Left lung (tissue), 10 donors: ENCODE measurements around the gene STOM. TPM values are rescaled to one million over a fixed set of nuclear protein-coding genes. Genes with fewer than 3 reads are reported as not detected.
A peak's percentile ranks its signal among the peaks of the same experiment; 100 is the strongest.

ENCODE experiments used
- ATAC-seq: fragments of 200-7000 bp; cut with Tn5 transposase; one replicate; pipeline ENCODE4 v1.9.1; 2020; ENCODE audit warnings: moderate library complexity
- DNase-seq, 4 donors: peaks; one replicate each; pipeline ENCODE4 v3.0.0-alpha.2; 2013 to 2020
- H3K27ac ChIP-seq, 2 donors: fragments of 200-600 bp; sonication (generic) in 1 of 2; one replicate each; pipeline versions ENCODE4 v1.5.0 to v1.8.0; 2020 to 2021
- H3K27me3 ChIP-seq, 2 donors: fragments of 200-600 bp; sonication (generic) in 1 of 2; one replicate each; pipeline versions ENCODE4 v1.5.0 to v1.8.0; 2020 to 2021
- H3K36me3 ChIP-seq, 2 donors: fragments of 200-600 bp; sonication (generic) in 1 of 2; one replicate each; pipeline versions ENCODE4 v1.5.0 to v1.8.0; 2020 to 2021
- H3K4me1 ChIP-seq, 2 donors: fragments of 200-600 bp; one replicate each; pipeline ENCODE4 v1.8.0; 2021
- H3K4me3 ChIP-seq, 2 donors: fragments of 200-600 bp; sonication (generic) in 1 of 2; one replicate each; pipeline versions ENCODE4 v1.5.0 to v1.8.0; 2020 to 2021; ENCODE audit warnings: mild to moderate bottlenecking in 1 of 2
- H3K9me3 ChIP-seq, 2 donors: fragments of 200-600 bp; sonication (generic) in 1 of 2; one replicate each; pipeline versions ENCODE4 v1.5.0 to v1.8.0; 2020 to 2021
- intact Hi-C, 2 donors: fragments of 100-400 bp; cut with DNase I; formaldehyde crosslinking; loops; one replicate each; pipeline versions ENCODE4 v1.11.2 to v1.14.2; 2022
- polyA plus RNA-seq, 6 donors: library from polyadenylated mRNA; unstranded; fragments of 120-200 nt; gene quantifications; one replicate each; pipeline ENCODE4 v1.2.1, GENCODE V29; 2013; ENCODE audit not compliant: insufficient read length in 6 of 6
- total RNA-seq, 2 donors: library from RNA; stranded (reverse); fragmentation: NEBNext Ultra II Directional; extraction: Animal tissue kit (Norgen Biotek cat#: 25700); gene quantifications; one replicate each; pipeline ENCODE4 v1.2.1, GENCODE V29; 2021
- TF ChIP-seq, protein P1 (sequence below), 2 donors: fragments of 200-600 bp; sonication (generic) in 1 of 2; IDR thresholded peaks; one replicate each; pipeline versions ENCODE4 v1.5.0 to v1.8.0; 2021; ENCODE audit warnings: antibody characterized with exemption in 2 of 2
- donor health status: DM: no; HTN: yes; CAD: no.
- donor health status: DM: no; HTN: no; CAD: no.

Gene STOM
- total and polyA plus RNA-seq, 8 donors = 99.8 to 576 (median 114) TPM

DNA sequence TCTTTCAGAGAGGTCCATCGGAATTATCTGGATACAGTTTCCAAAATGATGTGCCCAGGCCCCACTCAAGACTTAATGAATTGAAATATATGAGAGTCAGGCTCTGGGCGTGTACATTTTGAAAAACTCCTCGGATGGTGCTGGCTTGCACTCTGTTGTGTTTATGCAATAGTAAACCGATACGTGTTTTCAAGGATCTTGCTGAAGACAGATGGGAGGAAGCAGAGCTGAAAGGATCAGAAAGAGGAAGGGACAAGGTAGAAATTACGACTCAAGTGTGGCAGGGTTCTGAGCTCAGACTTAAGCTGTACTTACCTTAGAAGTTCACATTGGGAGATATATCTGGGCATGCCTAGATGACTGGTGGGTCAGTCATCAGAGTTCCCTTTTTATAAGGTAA, 13.7 kb upstream of the STOM start:
- H3K27ac ChIP-seq = no peak overlapping the region
- TF ChIP-seq, protein P1, sequence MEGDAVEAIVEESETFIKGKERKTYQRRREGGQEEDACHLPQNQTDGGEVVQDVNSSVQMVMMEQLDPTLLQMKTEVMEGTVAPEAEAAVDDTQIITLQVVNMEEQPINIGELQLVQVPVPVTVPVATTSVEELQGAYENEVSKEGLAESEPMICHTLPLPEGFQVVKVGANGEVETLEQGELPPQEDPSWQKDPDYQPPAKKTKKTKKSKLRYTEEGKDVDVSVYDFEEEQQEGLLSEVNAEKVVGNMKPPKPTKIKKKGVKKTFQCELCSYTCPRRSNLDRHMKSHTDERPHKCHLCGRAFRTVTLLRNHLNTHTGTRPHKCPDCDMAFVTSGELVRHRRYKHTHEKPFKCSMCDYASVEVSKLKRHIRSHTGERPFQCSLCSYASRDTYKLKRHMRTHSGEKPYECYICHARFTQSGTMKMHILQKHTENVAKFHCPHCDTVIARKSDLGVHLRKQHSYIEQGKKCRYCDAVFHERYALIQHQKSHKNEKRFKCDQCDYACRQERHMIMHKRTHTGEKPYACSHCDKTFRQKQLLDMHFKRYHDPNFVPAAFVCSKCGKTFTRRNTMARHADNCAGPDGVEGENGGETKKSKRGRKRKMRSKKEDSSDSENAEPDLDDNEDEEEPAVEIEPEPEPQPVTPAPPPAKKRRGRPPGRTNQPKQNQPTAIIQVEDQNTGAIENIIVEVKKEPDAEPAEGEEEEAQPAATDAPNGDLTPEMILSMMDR (IDR thresholded peaks at IDR 0.05) = no peak
- no peaks in the 10 kb centered on the region for H3K36me3 ChIP-seq
- no peaks in the 10 kb centered on the region for H3K27me3 ChIP-seq
- no peak for ATAC-seq
- H3K4me3 ChIP-seq = no peak overlapping the region
- no peak for DNase-seq
- intact Hi-C loops = no loop called here
- no peaks in the 10 kb centered on the region for H3K9me3 ChIP-seq
- peaks cover 0 to 3% of the 10 kb centered on the region in 2 donors for H3K4me1 ChIP-seq

- intact Hi-C loops = no loop called here
- no peak for ATAC-seq
Measured at GRCh38 chr9:121380846-121381245, 10.8 kb upstream of the STOM start.

GRCh38 chr9:121376214-121376830, 6.3 kb upstream of the STOM start:
- Histone ChIP-seq H3K27me3 (no peaks in the 10 kb centered on the region), H3K9me3 (no peaks in the 10 kb centered on the region), H3K4me1 (peaks cover 21 to 28% of the 10 kb centered on the region in 2 donors), H3K4me3 (no peak overlapping the region), H3K36me3 (no peaks in the 10 kb centered on the region), H3K27ac (no peak overlapping the region)
- ATAC-seq (no peak), DNase-seq (peak in 1 of 4 donors; percentile 32)
- TF ChIP-seq, protein P1 (IDR thresholded peaks at IDR 0.05) = peak in 1 of 2 donors; percentile 34
- intact Hi-C loops = loop anchor here in 1 of 2 donors (5.0 kb wide), 1 partner anchor 54 kb away; no protein-coding TSS in a partner anchor

More at GRCh38 chr9:121380846-121381245, 10.8 kb upstream of the STOM start:
- Histone ChIP-seq H3K4me1 (peaks cover 0 to 3% of the 10 kb centered on the region in 2 donors), H3K27ac (no peak overlapping the region), H3K27me3 (no peaks in the 10 kb centered on the region), H3K4me3 (no peak overlapping the region), H3K9me3 (no peaks in the 10 kb centered on the region), H3K36me3 (no peaks in the 10 kb centered on the region)
- TF ChIP-seq, protein P1 (IDR thresholded peaks at IDR 0.05) = no peak
- no peak for DNase-seq

DNA sequence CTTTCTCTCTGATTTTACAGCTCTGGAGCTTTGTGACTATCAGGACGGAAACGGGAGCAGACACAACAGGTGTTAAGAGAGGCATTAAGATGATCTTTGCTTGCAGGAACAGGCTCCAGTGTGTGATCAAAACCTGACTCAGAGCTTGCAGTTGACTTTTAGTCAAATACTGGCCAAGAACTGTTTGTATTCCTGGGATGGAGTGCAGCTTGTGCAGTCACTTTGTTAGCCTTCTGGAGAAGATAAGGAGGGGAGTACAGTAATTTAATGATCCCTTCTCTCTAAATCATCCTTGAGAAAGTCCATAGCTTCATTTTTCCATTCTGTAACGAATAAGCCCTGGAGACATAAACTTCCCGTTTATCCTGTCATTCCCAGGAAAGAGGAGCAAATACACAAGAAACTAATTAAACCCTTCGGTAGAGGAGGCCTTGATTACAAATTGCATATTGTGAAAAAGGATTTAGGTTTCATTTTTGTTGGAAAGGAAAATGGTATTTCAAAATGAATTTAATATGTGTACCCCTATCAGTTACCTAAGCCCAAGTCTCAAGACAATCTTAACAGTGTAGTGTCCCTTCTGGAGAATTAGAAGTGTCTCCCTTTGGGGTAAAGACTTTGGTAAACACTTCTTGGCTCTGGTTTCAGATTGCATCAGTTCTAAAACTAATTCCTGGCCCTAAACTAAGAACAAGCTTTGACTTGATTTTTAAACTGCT, 3.1 kb upstream of the STOM start:
- Histone ChIP-seq H3K4me3 (no peak overlapping the region), H3K36me3 (no peaks in the 10 kb centered on the region), H3K4me1 (peaks cover 21 to 43% of the 10 kb centered on the region in 2 donors), H3K27me3 (no peaks in the 10 kb centered on the region), H3K27ac (peak overlapping the region; percentile 89 to 96), H3K9me3 (no peaks in the 10 kb centered on the region)
- intact Hi-C loops = no loop called here
- ATAC-seq = peak; percentile 38
- TF ChIP-seq, protein P1 (IDR thresholded peaks at IDR 0.05) = no peak
- peak in 1 of 4 donors; percentile 54 for DNase-seq
